ENCODE data around the gene RBM3.
A peak's percentile ranks its signal among the peaks of the same experiment; 100 is the strongest.
"Not testable (repeated sequence)": the region's sequence is repeated elsewhere in the genome, so short reads cannot be mapped to it uniquely, and the experiment has no call there.

RBM3 gene

GRCh38 chrX:48574270-48575266 lies at the start of gene RBM3:
Gene RBM3, plus strand, starts transcription at chrX:48574484. Its CDS starts 697 bp downstream, at chrX:48575181.
- Histone ChIP-seq H4K20me1 (ENCODE audit: insufficient read depth, low read length) (no peaks in the 10 kb centered on the region), H3K79me2 (ENCODE audit: insufficient read depth, low read length) (peaks cover 4% of the 10 kb centered on the region; the same call in 1 of the 2 replicates), H3K4me2 (ENCODE audit: low read length) (peak within 1 kb of the TSS; percentile 97), H3K4me1 (ENCODE audit: insufficient read depth, low read length, severe bottlenecking) (peaks cover 39% of the 10 kb centered on the region), H3K9me3 (ENCODE audit: low read length) (no peaks in the 10 kb centered on the region), H3K9ac (ENCODE audit: low read length) (peak within 1 kb of the TSS; percentile 92), H3K9me2 (ENCODE audit: low read depth, low read length) (no peaks in the 10 kb centered on the region), H3F3A (ENCODE audit: insufficient read depth, low read length) (peaks cover under 1% of the 10 kb centered on the region; the same call in 1 of the 2 replicates), H3K36me3 (ENCODE audit: insufficient read depth, low read length) (peaks cover 48% of the 10 kb centered on the region), H3K4me3 (ENCODE audit: low read depth, low read length, poor library complexity, severe bottlenecking) (peak within 1 kb of the TSS; percentile 85), H2AFZ (ENCODE audit: low read length) (no peak within 1 kb of the TSS), H3K27me3 (ENCODE audit: insufficient read depth, low read length) (no peaks in the 10 kb centered on the region), H3K27ac (ENCODE audit: low read depth, low read length, poor library complexity, severe bottlenecking) (peak within 1 kb of the TSS; percentile 90)
- TF ChIP-seq EZH2 (IDR thresholded peaks at IDR 0.05; ENCODE audit: borderline replicate concordance, low read length): no peak
- peak; percentile 26; the same call in 1 of the 2 replicates for TF ChIP-seq CTCF (IDR thresholded peaks at IDR 0.05; ENCODE audit: low read length)

GRCh38 chrX:48525853-48526252 lies 48.4 kb upstream of the RBM3 start:
- H3K36me3 ChIP-seq (ENCODE audit: insufficient read depth, low read length): peaks cover 49% of the 10 kb centered on the region
- H3K4me1 ChIP-seq (ENCODE audit: insufficient read depth, low read length, severe bottlenecking): peaks cover 23% of the 10 kb centered on the region
- not testable (repeated sequence) for H3K9me3 ChIP-seq (ENCODE audit: low read length); H3K4me3 ChIP-seq (ENCODE audit: low read depth, low read length, poor library complexity, severe bottlenecking); H2AFZ ChIP-seq (ENCODE audit: low read length); H3K9me2 ChIP-seq (ENCODE audit: low read depth, low read length); H3K4me2 ChIP-seq (ENCODE audit: low read length); H3K9ac ChIP-seq (ENCODE audit: low read length); H3K79me2 ChIP-seq (ENCODE audit: insufficient read depth, low read length); H3F3A ChIP-seq (ENCODE audit: insufficient read depth, low read length); H3K27me3 ChIP-seq (ENCODE audit: insufficient read depth, low read length); H4K20me1 ChIP-seq (ENCODE audit: insufficient read depth, low read length); H3K27ac ChIP-seq (ENCODE audit: low read depth, low read length, poor library complexity, severe bottlenecking)

- Histone ChIP-seq H3K36me3 (ENCODE audit: insufficient read depth, low read length) (peaks cover 29% of the 10 kb centered on the region), H3K9me2 (ENCODE audit: low read depth, low read length) (no peaks in the 10 kb centered on the region), H2AFZ (ENCODE audit: low read length) (no peak overlapping the region), H3K4me1 (ENCODE audit: insufficient read depth, low read length, severe bottlenecking) (no peaks in the 10 kb centered on the region), H3K9ac (ENCODE audit: low read length) (no peak overlapping the region), H3K4me3 (ENCODE audit: low read depth, low read length, poor library complexity, severe bottlenecking) (no peak overlapping the region), H4K20me1 (ENCODE audit: insufficient read depth, low read length) (no peaks in the 10 kb centered on the region), H3K27ac (ENCODE audit: low read depth, low read length, poor library complexity, severe bottlenecking) (no peak overlapping the region), H3K9me3 (ENCODE audit: low read length) (no peaks in the 10 kb centered on the region), H3K4me2 (ENCODE audit: low read length) (no peak overlapping the region), H3F3A (ENCODE audit: insufficient read depth, low read length) (no peaks in the 10 kb centered on the region), H3K27me3 (ENCODE audit: insufficient read depth, low read length) (no peaks in the 10 kb centered on the region), H3K79me2 (ENCODE audit: insufficient read depth, low read length) (no peaks in the 10 kb centered on the region)
- no peak for TF ChIP-seq CTCF (IDR thresholded peaks at IDR 0.05; ENCODE audit: low read length)
- no peak for TF ChIP-seq EZH2 (IDR thresholded peaks at IDR 0.05; ENCODE audit: borderline replicate concordance, low read length)
These were observed 43.5 kb upstream of the RBM3 start for GRCh38 chrX:48530736-48531135.

Measured in OCI-LY1 (cell line).